ENCODE measurements around the gene PRKAA1.

The PRKAA1 gene

GRCh38 chr5:40834849-40835787, 36.9 kb upstream of the PRKAA1 start, which contains the start of gene RPL37:
Gene RPL37, minus strand, starts transcription at chr5:40835222. Its CDS starts 37 bp downstream, at chr5:40835185.
- H3K9me3 ChIP-seq (ENCODE audit: low read depth, low read length), result no peaks in the 10 kb centered on the region
- DNase-seq (ENCODE audit: low read depth, low spot score), result peak; percentile 84
- H3K9ac ChIP-seq (ENCODE audit: insufficient read length), result peak within 1 kb of the TSS; percentile 100
- peak; percentile 75 for TF ChIP-seq FOXP2 (optimal IDR thresholded peaks at IDR 0.05; ENCODE audit: control extremely low read depth, extremely low read length, insufficient read depth)
- no peak for TF ChIP-seq EZH2 (IDR thresholded peaks at IDR 0.05)
- TF ChIP-seq POLR2AphosphoS5 (IDR thresholded peaks at IDR 0.05; ENCODE audit: borderline replicate concordance, low read depth, low read length), result peak; percentile 99
- H3K36me3 ChIP-seq (ENCODE audit: insufficient read depth, low read length), result peaks cover 47% of the 10 kb centered on the region
- peak within 1 kb of the TSS; percentile 98 for H3K27ac ChIP-seq
- H3K4me3 ChIP-seq, result peak within 1 kb of the TSS; percentile 96

- Histone ChIP-seq H3K9ac (ENCODE audit: insufficient read length) (peak overlapping the region; percentile 100), H3K36me3 (ENCODE audit: insufficient read depth, low read length) (peaks cover 54% of the 10 kb centered on the region), H3K27ac (peak overlapping the region; percentile 98), H3K4me3 (peak overlapping the region; percentile 96), H3K9me3 (ENCODE audit: low read depth, low read length) (no peaks in the 10 kb centered on the region)
- DNase-seq (ENCODE audit: low read depth, low spot score), result no peak
- no peak for TF ChIP-seq POLR2AphosphoS5 (IDR thresholded peaks at IDR 0.05; ENCODE audit: borderline replicate concordance, low read depth, low read length)
- no peak for TF ChIP-seq FOXP2 (optimal IDR thresholded peaks at IDR 0.05; ENCODE audit: control extremely low read depth, extremely low read length, insufficient read depth)
- TF ChIP-seq EZH2 (IDR thresholded peaks at IDR 0.05), result no peak
Measured at GRCh38 chr5:40834391-40834848, 36.2 kb upstream of the PRKAA1 start.

- Histone ChIP-seq H3K9me3 (ENCODE audit: low read depth, low read length) (no peaks in the 10 kb centered on the region), H3K27ac (peak overlapping the region; percentile 98), H3K36me3 (ENCODE audit: insufficient read depth, low read length) (peaks cover 60% of the 10 kb centered on the region), H3K9ac (ENCODE audit: insufficient read length) (peak overlapping the region; percentile 100), H3K4me3 (peak overlapping the region; percentile 96)
- TF ChIP-seq POLR2AphosphoS5 (IDR thresholded peaks at IDR 0.05; ENCODE audit: borderline replicate concordance, low read depth, low read length) (peak; percentile 8; the same call in 1 of the 2 replicates), FOXP2 (optimal IDR thresholded peaks at IDR 0.05; ENCODE audit: control extremely low read depth, extremely low read length, insufficient read depth) (no peak)
- DNase-seq (ENCODE audit: low read depth, low spot score), result no peak
Measured at GRCh38 chr5:40833712-40834229, 35.6 kb upstream of the PRKAA1 start.

DNA sequence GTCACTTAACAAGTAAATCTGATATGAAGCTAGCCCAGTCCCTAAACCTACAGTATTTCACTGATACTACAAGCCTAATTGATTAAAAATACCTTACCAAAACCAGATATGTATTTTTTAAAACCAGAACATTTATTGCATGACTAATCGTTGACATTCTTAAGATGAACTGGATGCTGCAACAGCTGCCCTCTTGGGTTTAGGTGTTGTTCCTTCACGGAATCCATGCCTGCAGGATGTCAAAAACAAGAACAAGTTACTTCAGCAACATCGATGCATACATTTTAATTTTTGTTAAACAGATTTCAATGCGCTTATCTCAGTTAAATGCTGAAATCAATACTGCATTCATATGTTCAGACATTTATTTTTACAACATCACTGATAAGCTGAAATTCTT, 34.2 kb upstream of the PRKAA1 start:
- TF ChIP-seq EZH2 (IDR thresholded peaks at IDR 0.05) (no peak), POLR2AphosphoS5 (IDR thresholded peaks at IDR 0.05; ENCODE audit: borderline replicate concordance, low read depth, low read length) (no peak), FOXP2 (optimal IDR thresholded peaks at IDR 0.05; ENCODE audit: control extremely low read depth, extremely low read length, insufficient read depth) (no peak)
- Histone ChIP-seq H3K4me3 (peak overlapping the region; percentile 96), H3K36me3 (ENCODE audit: insufficient read depth, low read length) (peaks cover 75% of the 10 kb centered on the region), H3K27ac (peak overlapping the region; percentile 98), H3K9ac (ENCODE audit: insufficient read length) (peak overlapping the region; percentile 100), H3K9me3 (ENCODE audit: low read depth, low read length) (no peaks in the 10 kb centered on the region)
- DNase-seq (ENCODE audit: low read depth, low spot score), result no peak

- peaks cover 82% of the 10 kb centered on the region for H3K36me3 ChIP-seq (ENCODE audit: insufficient read depth, low read length)
- peak overlapping the region; percentile 100 for H3K9ac ChIP-seq (ENCODE audit: insufficient read length)
- peak overlapping the region; percentile 98 for H3K27ac ChIP-seq
- H3K9me3 ChIP-seq (ENCODE audit: low read depth, low read length), result no peaks in the 10 kb centered on the region
- no peak for DNase-seq (ENCODE audit: low read depth, low spot score)
- no peak for TF ChIP-seq FOXP2 (optimal IDR thresholded peaks at IDR 0.05; ENCODE audit: control extremely low read depth, extremely low read length, insufficient read depth)
- TF ChIP-seq EZH2 (IDR thresholded peaks at IDR 0.05), result no peak
- TF ChIP-seq POLR2AphosphoS5 (IDR thresholded peaks at IDR 0.05; ENCODE audit: borderline replicate concordance, low read depth, low read length), result no peak
- H3K4me3 ChIP-seq, result peak overlapping the region; percentile 96
Measured at GRCh38 chr5:40831346-40832210, 33.4 kb upstream of the PRKAA1 start.

DNA sequence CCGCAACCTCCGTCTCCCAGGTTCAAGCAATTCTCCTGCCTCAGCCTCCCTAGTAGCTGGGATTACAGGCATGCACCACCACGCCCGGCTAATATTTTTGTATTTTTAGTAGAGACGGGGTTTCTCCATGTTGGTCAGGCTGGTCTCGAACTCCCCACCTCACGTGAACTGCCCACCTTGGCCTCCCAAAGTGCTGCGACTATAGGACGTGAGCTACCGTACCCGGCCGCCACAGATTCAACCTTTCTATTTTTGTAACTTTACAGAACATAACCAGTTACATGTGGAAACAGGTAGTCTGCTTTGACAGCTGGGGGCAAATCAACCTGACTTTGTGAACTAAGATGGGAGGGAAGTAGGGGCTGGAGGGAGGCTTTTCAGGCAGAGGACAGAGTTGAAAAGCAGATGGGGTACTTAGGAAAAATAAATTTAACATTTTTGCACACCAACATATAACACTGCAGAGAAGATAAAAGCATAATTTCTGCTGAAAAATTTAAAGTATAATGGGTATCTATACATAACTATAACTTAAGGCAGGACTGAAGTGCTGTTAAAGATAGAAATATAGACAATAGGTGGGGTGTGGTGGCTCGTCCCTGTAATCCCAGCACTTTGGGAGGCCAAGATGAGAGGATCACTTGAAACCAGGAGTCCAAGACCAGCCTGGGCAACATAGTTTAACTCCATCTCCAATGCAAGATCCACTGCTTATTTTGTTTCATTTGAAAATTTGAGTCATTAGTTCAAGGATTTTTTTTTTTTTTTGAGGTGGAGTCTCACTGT, 31.8 kb upstream of the PRKAA1 start:
- Histone ChIP-seq H3K9ac (ENCODE audit: insufficient read length) (no peak overlapping the region), H3K9me3 (ENCODE audit: low read depth, low read length) (no peaks in the 10 kb centered on the region), H3K36me3 (ENCODE audit: insufficient read depth, low read length) (peaks cover 98% of the 10 kb centered on the region), H3K4me3 (no peak overlapping the region), H3K27ac (peak overlapping the region; percentile 98; the same call in 1 of the 2 replicates)
- TF ChIP-seq POLR2AphosphoS5 (IDR thresholded peaks at IDR 0.05; ENCODE audit: borderline replicate concordance, low read depth, low read length), result no peak
- no peak for DNase-seq (ENCODE audit: low read depth, low spot score)
